DOHH2 (cell line): ENCODE measurements around the gene TEC.

Experiments used
- H3F3A ChIP-seq: fragments of 200-600 bp; sonication (generic), shearing (Covaris generic); 2 replicates; pipeline ENCODE4 v1.6.0; 2016; ENCODE audit warnings: antibody characterized with exemption, mild to moderate bottlenecking; ENCODE audit not compliant: control insufficient read depth, insufficient read depth
- H3K27ac ChIP-seq: fragments of 200-600 bp; sonication (generic); 2 replicates; pipeline ENCODE4 v1.5.1; 2014; ENCODE audit warnings: low read depth, mild to moderate bottlenecking, low read length, moderate library complexity
- H3K27me3 ChIP-seq: fragments of 200-600 bp; sonication (generic); 2 replicates; pipeline ENCODE4 v1.6.1; 2014; ENCODE audit warnings: mild to moderate bottlenecking, low read length, mixed read lengths; ENCODE audit not compliant: control insufficient read depth
- H3K36me3 ChIP-seq: fragments of 200-600 bp; sonication (generic); 2 replicates; pipeline ENCODE4 v1.6.1; 2014; ENCODE audit warnings: mild to moderate bottlenecking, low read length, moderate library complexity, mixed read lengths; ENCODE audit not compliant: control insufficient read depth
- H3K4me1 ChIP-seq: fragments of 200-600 bp; sonication (generic); 2 replicates; pipeline ENCODE4 v1.6.1; 2014; ENCODE audit warnings: mild to moderate bottlenecking, low read length, mixed read lengths; ENCODE audit not compliant: control insufficient read depth
- H3K4me2 ChIP-seq: fragments of 200-600 bp; sonication (generic); 2 replicates; pipeline ENCODE4 v1.6.0; 2014; ENCODE audit warnings: mild to moderate bottlenecking, low read length, moderate library complexity
- H3K4me3 ChIP-seq: fragments of 200-600 bp; sonication (generic); 2 replicates; pipeline ENCODE4 v1.5.1; 2014; ENCODE audit warnings: mild to moderate bottlenecking, low read length, mixed read lengths
- H3K79me2 ChIP-seq: fragments of 200-600 bp; sonication (generic); 2 replicates; pipeline ENCODE4 v1.6.1; 2014; ENCODE audit warnings: mild to moderate bottlenecking, low read length, mixed read lengths; ENCODE audit not compliant: control insufficient read depth
- H3K9me2 ChIP-seq: fragments of 200-600 bp; sonication (generic); replicated peaks from 2 replicates; pipeline ENCODE4 v1.6.1; 2014; ENCODE audit warnings: mild to moderate bottlenecking, low read length, mixed read lengths; ENCODE audit not compliant: control insufficient read depth
- H3K9me3 ChIP-seq: fragments of 200-600 bp; sonication (generic); 2 replicates; pipeline ENCODE4 v1.6.1; 2014; ENCODE audit warnings: antibody characterized with exemption, low read length, mixed read lengths; ENCODE audit not compliant: control insufficient read depth, insufficient read depth
- H4K20me1 ChIP-seq: fragments of 200-600 bp; sonication (generic); 2 replicates; pipeline ENCODE4 v1.6.0; 2014; ENCODE audit warnings: low read depth, mild to moderate bottlenecking, antibody characterized with exemption, low read length, moderate library complexity; ENCODE audit not compliant: control insufficient read depth, insufficient read depth
- CTCF ChIP-seq: fragments of 200-600 bp; sonication (generic); IDR thresholded peaks from one replicate; pipeline ENCODE4 v1.5.1; 2014; ENCODE audit warnings: antibody characterized with exemption, mild to moderate bottlenecking, low read depth, low read length; ENCODE audit not compliant: poor library complexity, severe bottlenecking
- EZH2phosphoT487 ChIP-seq: fragments of 200-600 bp; sonication (generic); IDR thresholded peaks from 2 replicates; pipeline ENCODE4 v1.6.1; 2017; ENCODE audit warnings: borderline replicate concordance, mild to moderate bottlenecking, antibody characterized with exemption, low read length, moderate library complexity, mixed read lengths

Gene TEC

DNA sequence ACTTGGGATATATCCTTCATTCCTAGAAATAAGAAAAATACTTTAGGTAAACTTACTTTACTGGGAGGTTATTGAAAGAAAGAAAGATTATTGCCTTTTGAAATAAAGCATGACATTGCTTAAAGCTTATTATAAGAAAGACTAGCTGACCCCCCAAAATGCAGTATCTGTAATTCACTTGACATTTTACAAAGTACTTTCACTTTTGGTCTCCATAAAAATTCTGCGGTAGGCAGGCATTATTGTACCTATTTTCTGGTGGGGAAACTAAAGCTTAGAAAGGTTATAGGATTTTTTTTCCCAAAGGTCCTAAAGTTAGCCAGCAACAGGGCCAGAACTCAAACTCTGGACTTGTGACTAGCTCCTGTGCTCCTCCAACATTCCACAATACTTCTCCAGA, 105.9 kb downstream of the TEC start:
- Histone ChIP-seq H3K9me2 (no peaks in the 10 kb centered on the region), H3K36me3 (peaks cover 62% of the 10 kb centered on the region), H3F3A (no peaks in the 10 kb centered on the region)

GRCh38 chr4:48162162-48162561, 107.5 kb downstream of the TEC start:
- H3K27me3 ChIP-seq: no peaks in the 10 kb centered on the region
- H3F3A ChIP-seq: no peaks in the 10 kb centered on the region
- H3K4me1 ChIP-seq: no peaks in the 10 kb centered on the region
- H3K4me3 ChIP-seq: no peak overlapping the region
- no peak overlapping the region for H3K27ac ChIP-seq
- no peaks in the 10 kb centered on the region for H3K9me3 ChIP-seq
- TF ChIP-seq CTCF: no peak
- no peak for TF ChIP-seq EZH2phosphoT487
- H3K4me2 ChIP-seq: no peak overlapping the region
- no peaks in the 10 kb centered on the region for H4K20me1 ChIP-seq
- H3K9me2 ChIP-seq: no peaks in the 10 kb centered on the region
- peaks cover 60% of the 10 kb centered on the region for H3K36me3 ChIP-seq
- no peaks in the 10 kb centered on the region for H3K79me2 ChIP-seq

More for the DNA sequence above, 105.9 kb downstream of the TEC start:
- no peaks in the 10 kb centered on the region for H3K79me2 ChIP-seq
- no peak overlapping the region for H3K27ac ChIP-seq
- H3K27me3 ChIP-seq: no peaks in the 10 kb centered on the region
- H3K9me3 ChIP-seq: no peaks in the 10 kb centered on the region
- H3K4me3 ChIP-seq: no peak overlapping the region
- no peak overlapping the region for H3K4me2 ChIP-seq
- no peaks in the 10 kb centered on the region for H4K20me1 ChIP-seq
- H3K4me1 ChIP-seq: no peaks in the 10 kb centered on the region
- TF ChIP-seq EZH2phosphoT487: no peak

DNA sequence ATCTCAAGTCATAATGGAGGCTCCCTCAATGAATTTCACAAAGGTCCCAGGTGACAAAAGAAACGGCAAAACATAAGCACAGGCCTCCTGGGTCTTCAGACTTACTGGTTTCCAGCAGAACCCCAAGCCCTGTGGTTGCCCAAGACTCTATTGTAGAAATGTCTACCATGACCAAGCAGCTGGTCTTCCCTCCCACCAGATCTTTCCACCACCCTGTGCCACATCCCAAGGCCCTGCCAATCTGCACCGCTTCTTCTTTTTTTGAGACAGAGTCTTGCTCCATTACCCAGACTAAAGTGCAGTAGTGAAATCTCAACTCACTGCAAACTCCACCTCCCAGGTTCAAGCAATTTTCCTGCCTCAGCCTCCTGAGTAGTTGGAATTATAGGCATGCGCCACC, 112.4 kb downstream of the TEC start:
- no peaks in the 10 kb centered on the region for H3K27me3 ChIP-seq
- peaks cover 10% of the 10 kb centered on the region; the same call in 1 of the 2 replicates for H3K9me3 ChIP-seq
- H3K9me2 ChIP-seq: no peaks in the 10 kb centered on the region
- no peaks in the 10 kb centered on the region for H3F3A ChIP-seq
- no peaks in the 10 kb centered on the region for H4K20me1 ChIP-seq
- H3K36me3 ChIP-seq: peaks cover 65% of the 10 kb centered on the region
- no peak overlapping the region for H3K4me3 ChIP-seq
- H3K4me1 ChIP-seq: no peaks in the 10 kb centered on the region
- H3K79me2 ChIP-seq: no peaks in the 10 kb centered on the region
- no peak overlapping the region for H3K4me2 ChIP-seq
- H3K27ac ChIP-seq: no peak overlapping the region
- TF ChIP-seq CTCF (no peak), EZH2phosphoT487 (no peak)

DNA sequence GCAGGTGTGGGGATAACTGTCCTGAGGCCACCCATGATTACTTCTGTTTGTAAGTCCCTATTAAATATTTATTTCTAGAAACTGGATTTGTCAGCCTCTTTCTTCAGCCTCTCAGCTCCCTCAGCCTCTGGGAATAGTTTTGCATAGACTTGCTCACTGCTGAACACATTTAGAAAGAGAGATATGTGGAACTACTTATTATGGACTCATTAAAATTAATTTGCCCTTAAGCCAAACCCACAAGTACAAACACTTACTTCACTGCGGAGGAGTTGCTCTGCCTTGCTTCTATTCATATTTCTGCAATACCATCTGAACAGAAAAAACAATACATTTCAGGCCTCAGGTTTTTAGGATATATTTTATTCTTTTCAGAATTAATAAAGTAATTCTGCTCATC, 113.2 kb downstream of the TEC start:
- H3K79me2 ChIP-seq: no peaks in the 10 kb centered on the region
- no peak overlapping the region for H3K27ac ChIP-seq
- no peaks in the 10 kb centered on the region for H3K9me2 ChIP-seq
- H3K4me2 ChIP-seq: no peak overlapping the region
- H3F3A ChIP-seq: no peaks in the 10 kb centered on the region
- no peaks in the 10 kb centered on the region for H3K27me3 ChIP-seq
- H3K9me3 ChIP-seq: peaks cover 10% of the 10 kb centered on the region; the same call in 1 of the 2 replicates
- TF ChIP-seq CTCF (no peak), EZH2phosphoT487 (no peak)
- H3K4me1 ChIP-seq: no peaks in the 10 kb centered on the region
- no peak overlapping the region for H3K4me3 ChIP-seq
- H3K36me3 ChIP-seq: peaks cover 70% of the 10 kb centered on the region
- no peaks in the 10 kb centered on the region for H4K20me1 ChIP-seq
